GM12872 (cell line): ENCODE results near the gene HGS.

Experiments
- TF ChIP-seq, protein P1 (sequence below): IDR thresholded peaks from 3 replicates; pipeline ENCODE4 v1.5.1; 2011; ENCODE audit warnings: low read depth, mild to moderate bottlenecking, low read length, moderate library complexity; ENCODE audit not compliant: insufficient read depth

The HGS gene

DNA sequence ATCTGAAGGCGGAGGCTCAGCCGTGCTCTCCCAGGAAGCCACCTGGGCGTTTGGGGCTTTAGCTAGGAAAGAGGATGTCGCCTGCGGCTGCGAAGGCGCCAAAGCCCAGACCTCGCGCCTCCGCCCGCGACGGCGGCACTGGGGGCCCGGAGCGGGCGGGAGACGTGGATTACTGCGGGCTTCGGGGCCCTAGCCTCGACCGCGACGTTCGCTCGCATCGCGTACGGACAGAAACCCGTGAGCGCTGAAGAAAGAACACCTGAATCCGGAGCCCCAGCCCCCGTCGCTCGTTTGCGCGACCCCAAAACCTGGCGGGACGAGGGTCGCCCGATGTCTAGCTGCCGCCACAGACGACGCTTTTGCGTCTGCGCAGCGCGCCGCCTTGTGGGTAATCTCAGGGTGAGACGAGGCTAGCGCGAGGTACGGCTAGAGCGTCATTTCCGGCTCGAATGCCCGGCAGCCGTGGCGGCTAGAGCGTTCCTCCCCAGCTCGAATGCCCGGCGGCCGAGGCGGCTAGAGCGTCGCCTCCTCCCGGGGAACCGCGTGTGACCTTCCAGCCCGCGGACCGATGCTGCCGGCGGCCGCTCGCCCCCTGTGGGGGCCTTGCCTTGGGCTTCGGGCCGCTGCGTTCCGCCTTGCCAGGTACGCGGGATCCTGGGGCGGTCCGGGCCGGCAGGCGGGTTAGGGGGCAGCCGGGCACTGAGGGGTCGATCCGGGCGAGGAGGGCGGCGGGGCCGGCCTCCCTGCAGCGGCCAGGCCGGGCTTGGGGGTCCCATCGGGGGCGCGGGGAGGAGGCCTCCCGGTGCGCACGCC lies 19.3 kb downstream of the HGS start, which contains the start of gene MRPL12:
Gene MRPL12, plus strand, starts transcription at position 434 of the 813 bp plus-strand sequence. Its CDS starts 135 bp downstream, at position 569.
- TF ChIP-seq, protein P1, sequence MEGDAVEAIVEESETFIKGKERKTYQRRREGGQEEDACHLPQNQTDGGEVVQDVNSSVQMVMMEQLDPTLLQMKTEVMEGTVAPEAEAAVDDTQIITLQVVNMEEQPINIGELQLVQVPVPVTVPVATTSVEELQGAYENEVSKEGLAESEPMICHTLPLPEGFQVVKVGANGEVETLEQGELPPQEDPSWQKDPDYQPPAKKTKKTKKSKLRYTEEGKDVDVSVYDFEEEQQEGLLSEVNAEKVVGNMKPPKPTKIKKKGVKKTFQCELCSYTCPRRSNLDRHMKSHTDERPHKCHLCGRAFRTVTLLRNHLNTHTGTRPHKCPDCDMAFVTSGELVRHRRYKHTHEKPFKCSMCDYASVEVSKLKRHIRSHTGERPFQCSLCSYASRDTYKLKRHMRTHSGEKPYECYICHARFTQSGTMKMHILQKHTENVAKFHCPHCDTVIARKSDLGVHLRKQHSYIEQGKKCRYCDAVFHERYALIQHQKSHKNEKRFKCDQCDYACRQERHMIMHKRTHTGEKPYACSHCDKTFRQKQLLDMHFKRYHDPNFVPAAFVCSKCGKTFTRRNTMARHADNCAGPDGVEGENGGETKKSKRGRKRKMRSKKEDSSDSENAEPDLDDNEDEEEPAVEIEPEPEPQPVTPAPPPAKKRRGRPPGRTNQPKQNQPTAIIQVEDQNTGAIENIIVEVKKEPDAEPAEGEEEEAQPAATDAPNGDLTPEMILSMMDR: no peak

DNA sequence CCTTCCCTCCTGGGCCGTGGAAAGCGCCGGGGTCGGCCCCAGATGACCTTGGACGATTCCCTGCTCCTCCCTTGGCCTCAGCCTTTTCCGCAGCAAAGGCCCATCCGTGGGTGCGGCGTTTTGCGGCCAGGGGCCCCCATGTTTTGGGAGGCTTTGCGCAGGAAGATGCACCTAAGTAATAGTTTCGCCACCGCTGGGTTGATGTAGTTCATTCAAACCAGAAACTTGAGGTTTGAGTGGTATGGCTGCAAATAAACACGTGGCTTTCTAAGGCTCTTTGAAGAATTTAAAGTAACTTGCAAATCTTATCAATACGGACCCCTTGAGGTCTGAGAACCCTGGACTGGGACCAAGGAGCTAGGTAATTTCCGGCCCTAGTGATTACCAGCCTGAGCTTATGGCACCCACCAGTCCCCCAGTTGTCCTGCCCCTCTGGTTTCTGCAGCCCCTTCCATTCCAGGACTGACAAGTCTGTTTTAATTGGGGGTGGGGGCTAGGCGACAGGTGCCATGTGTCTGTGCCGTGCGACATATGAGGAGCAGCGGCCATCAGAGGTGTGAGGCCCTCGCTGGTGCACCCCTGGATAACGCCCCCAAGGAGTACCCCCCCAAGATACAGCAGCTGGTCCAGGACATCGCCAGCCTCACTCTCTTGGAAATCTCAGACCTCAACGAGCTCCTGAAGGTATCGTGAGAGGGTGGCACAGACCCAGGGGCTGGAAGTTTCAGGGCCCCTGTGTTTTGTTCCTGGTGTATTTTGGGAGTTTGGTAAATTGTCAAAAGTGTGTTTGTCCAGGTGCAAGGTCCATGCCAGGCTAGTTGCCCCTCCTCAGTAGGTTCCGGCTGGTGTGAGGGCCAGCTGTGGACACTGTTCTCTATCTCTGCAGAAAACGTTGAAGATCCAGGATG lies 20.2 kb downstream of the HGS start:
- TF ChIP-seq, protein P1: no peak

DNA sequence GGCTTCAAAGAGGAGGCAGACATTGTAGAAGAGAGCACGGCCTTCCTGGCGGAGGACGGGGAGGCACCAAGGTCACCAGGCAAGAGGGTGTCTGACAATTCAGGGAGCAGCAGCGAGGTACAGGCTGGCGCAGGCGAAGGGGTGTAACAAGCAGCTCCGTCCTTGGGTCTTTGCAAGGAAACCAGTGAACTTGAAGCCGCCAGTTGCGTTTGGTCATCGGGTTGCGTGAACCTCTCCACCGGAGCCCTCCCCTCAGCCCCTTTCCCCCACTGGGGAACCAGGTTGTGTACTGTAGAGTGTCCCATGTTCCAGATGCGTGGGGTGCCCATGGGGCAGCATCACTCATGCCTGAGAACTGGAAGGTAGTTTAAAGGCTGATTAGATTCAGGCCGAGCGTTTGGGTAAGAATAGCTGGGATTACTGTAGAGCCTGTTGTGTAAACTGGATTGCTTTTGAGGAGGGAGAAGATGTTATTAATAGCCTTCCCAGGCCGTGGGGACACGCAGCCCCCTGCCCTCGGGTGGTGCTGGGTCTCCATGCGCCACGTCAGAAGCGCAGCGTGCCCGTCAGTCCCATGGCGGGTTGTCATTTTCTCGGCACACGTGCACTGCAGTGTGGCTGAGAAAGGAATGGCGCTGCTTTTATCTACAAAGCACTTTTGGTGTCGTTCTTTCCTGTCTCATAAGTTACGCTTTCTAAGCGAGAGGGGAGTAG lies 21.9 kb downstream of the HGS start:
- TF ChIP-seq, protein P1: no peak

DNA sequence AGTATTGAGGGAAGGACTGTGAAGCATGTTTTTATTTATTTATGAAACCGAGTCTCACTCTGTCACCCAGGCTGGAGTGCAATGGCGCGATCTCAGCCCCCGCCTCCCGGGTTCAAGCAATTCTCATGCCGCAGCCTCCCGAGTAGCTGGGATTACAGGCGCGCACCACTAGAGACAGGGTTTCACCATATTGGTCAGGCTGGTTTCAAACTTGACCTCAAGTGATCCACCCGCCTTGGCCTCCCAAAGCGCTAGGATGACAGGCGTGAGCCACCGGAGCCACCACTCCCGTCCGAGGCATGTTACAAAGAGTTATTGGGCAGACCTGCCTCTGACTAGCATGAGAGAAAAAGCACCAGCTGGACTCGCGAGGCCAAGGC lies 22.4 kb downstream of the HGS start:
- TF ChIP-seq, protein P1: no peak

DNA sequence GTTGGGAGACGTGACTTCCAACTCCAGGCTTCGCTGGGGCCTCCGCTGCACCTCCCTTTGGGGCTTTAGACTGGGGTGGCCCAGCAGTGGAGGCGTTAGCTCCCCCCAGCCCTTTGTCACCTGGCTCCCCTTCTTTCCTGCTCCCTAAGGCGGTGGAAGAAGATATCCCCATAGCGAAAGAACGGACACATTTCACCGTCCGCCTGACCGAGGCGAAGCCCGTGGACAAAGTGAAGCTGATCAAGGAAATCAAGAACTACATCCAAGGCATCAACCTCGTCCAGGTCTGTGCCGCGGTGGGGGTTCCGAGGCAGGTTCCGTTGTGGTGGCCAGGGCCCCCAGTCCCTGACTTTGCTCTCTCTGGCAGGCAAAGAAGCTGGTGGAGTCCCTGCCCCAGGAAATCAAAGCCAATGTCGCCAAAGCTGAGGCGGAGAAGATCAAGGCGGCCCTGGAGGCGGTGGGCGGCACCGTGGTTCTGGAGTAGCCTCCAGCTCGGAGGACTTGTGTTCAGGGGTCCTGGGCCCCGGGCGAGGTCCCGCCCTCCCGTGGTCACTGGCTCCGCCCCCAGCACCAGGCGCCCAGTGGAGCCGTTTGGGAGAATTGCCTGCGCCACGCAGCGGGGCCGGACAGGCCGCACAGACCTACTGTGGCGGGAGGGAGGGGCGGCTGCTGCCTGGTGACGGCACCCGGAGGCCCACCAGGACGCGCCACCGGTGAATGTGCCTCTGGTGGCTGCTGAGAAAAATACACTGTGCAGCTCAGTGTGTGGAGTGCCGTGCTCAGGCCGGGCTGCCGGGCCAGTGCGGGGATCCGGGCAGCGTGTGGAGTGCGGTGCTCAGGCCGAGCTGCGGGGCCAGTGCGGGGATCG lies 23.2 kb downstream of the HGS start:
- TF ChIP-seq, protein P1: no peak; the same call in 2 of the 3 replicates

DNA sequence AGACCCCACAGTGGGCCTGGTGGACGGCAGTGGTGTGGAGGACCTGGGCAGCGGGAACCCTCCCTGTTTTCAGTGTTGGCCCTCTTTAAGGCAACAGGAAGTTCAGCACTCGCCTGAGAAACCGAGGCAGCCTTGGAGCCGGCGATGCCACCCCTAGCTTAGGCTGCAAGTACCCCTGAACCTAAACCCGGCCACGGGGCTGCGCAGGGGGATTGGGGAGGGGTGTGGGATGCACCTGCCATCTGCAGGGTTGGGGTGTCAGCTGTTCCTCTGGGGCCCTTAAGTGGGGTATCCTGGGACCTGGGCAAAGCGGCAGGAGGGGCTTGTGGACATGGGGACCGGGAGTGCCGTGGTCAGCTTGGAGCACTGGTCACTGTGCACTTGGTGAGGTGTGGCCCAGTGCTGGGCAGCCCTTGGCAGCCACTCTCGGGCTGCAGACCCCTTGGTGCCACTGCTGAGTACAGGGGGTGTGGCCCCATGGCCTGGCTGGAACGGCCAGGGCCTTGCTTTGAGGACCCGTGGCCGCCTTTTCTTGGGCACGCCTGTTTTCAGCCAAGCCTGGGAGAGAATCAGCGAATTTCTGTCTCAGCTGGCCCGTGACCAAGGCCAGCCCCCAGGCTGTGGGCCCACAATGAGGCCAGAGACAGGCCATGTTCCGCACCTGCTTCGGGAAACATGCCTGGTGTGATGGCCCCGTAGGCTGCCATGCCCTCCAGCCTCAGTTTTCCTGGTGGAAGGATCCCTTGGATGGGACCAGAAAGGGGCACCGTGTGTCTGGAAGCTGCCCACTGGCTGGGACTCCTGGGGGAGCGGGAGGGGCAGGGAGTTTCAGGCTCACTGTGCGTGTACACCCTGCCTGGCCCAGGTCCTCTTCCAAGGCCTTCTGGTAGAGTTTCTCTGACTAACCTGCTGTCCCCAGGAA lies 24.2 kb downstream of the HGS start:
- TF ChIP-seq, protein P1: no peak
